SU-DHL-6 (cell line): ENCODE data around the gene HINFP.

ENCODE experiments used
- CTCF ChIP-seq: fragments of 200-600 bp; sonication (generic); IDR thresholded peaks from one replicate; pipeline ENCODE4 v1.5.1; 2017; ENCODE audit warnings: antibody characterized with exemption, mild to moderate bottlenecking, low read length, moderate library complexity; ENCODE audit not compliant: insufficient read depth, poor library complexity, severe bottlenecking
- EZH2phosphoT487 ChIP-seq: fragments of 200-600 bp; sonication (generic), shearing (Covaris generic); conservative IDR thresholded peaks from 2 replicates; pipeline ENCODE4 v1.6.1; 2018; ENCODE audit warnings: mild to moderate bottlenecking, antibody characterized with exemption, low read length, moderate library complexity, mixed read lengths

- TF ChIP-seq CTCF: no peak
- no peak for TF ChIP-seq EZH2phosphoT487
Measured at GRCh38 chr11:119110439-119110838, 10.9 kb upstream of the HINFP start.
